Endodermal cell (in vitro differentiated cells): Measurements from ENCODE around the gene CFAP70. TPM values are rescaled to one million over a fixed set of nuclear protein-coding genes. Genes with fewer than 3 reads are reported as not detected.

Experiments
- DNase-seq: peaks from one replicate; pipeline ENCODE4 v3.0.0-alpha.2; 2017
- H3K27ac ChIP-seq: 2 replicates; pipeline ENCODE4 v1.5.1; 2013; ENCODE audit warnings: mild to moderate bottlenecking, low read depth, low read length, moderate library complexity
- H3K27me3 ChIP-seq: 2 replicates; pipeline ENCODE4 v1.6.1; 2013; ENCODE audit warnings: mild to moderate bottlenecking, low read length, moderate library complexity; ENCODE audit not compliant: insufficient read depth, control insufficient read depth, poor library complexity, severe bottlenecking
- H3K36me3 ChIP-seq: 2 replicates; pipeline ENCODE4 v1.7.0; 2013; ENCODE audit warnings: mild to moderate bottlenecking, low read length, moderate library complexity; ENCODE audit not compliant: control insufficient read depth, insufficient read depth
- H3K4me1 ChIP-seq: one replicate; pipeline ENCODE4 v1.7.0; 2013; ENCODE audit warnings: low read length; ENCODE audit not compliant: control insufficient read depth, insufficient read depth
- H3K4me3 ChIP-seq: 2 replicates; pipeline ENCODE4 v1.5.1; 2013; ENCODE audit warnings: mild to moderate bottlenecking, low read length, moderate library complexity
- H3K9ac ChIP-seq: 2 replicates; pipeline ENCODE4 v1.6.1; 2013; ENCODE audit warnings: mild to moderate bottlenecking, low read length, moderate library complexity; ENCODE audit not compliant: poor library complexity, severe bottlenecking; ENCODE audit errors: extremely low read depth
- H3K9me3 ChIP-seq: 2 replicates; pipeline ENCODE4 v1.6.1; 2013; ENCODE audit warnings: mild to moderate bottlenecking, low read length, moderate library complexity; ENCODE audit not compliant: control insufficient read depth
- H3K27ac Mint-ChIP-seq: 2 replicates; pipeline ENCODE4 v1.8.0; 2020; ENCODE audit warnings: mixed read lengths
- H3K27me3 Mint-ChIP-seq: 2 replicates; pipeline ENCODE4 v1.8.0; 2021; ENCODE audit warnings: mild to moderate bottlenecking, mixed read lengths; ENCODE audit not compliant: insufficient read depth
- H3K36me3 Mint-ChIP-seq: 2 replicates; pipeline ENCODE4 v1.8.0; 2020; ENCODE audit warnings: low read depth, mixed read lengths
- H3K4me1 Mint-ChIP-seq: 2 replicates; pipeline ENCODE4 v1.8.0; 2020; ENCODE audit warnings: mixed read lengths
- H3K4me3 Mint-ChIP-seq: 2 replicates; pipeline ENCODE4 v1.8.0; 2020; ENCODE audit warnings: mild to moderate bottlenecking, moderate library complexity, mixed read lengths
- H3K9me3 Mint-ChIP-seq: 2 replicates; pipeline ENCODE4 v1.8.0; 2020; ENCODE audit warnings: mild to moderate bottlenecking, mixed read lengths
- total RNA-seq, 2 donors: library from RNA; stranded (reverse); fragmentation: NEBNext Ultra II Directional in 1 of 2; extraction: Animal tissue kit (Norgen Biotek cat#: 25700) in 1 of 2; gene quantifications; 2 replicates in 1 of 2; 3 replicates in 1 of 2; pipeline ENCODE4 v1.2.1, GENCODE V29; 2021
- TF ChIP-seq, protein P1 (sequence below): fragments of 200-600 bp; sonication (generic); conservative IDR thresholded peaks from 2 replicates; pipeline ENCODE4 v1.5.0; 2021; ENCODE audit warnings: antibody characterized with exemption, mild to moderate bottlenecking

The CFAP70 gene
- total RNA-seq, 2 donors from 2014 or later: 0.58 to 0.77 TPM

DNA sequence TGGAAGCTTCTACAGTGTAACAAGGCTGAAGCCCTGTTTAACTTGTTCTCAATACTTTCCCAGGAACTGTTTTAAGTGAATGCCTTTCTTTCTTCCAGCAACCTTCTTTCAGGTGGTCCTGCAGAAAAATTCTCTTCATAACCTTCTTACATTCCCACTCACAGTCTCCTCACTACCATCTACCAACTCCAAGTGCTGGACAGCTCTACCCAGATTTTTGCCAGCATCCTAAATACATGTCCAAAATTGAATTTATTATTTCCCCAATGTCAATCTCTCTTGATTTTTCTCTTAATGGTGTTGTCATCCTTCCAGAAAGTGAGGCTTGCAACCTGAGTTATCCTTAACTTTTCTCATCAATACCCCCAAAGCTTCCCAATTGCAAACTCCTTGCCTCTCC, 48.2 kb downstream of the CFAP70 start:
- Histone ChIP-seq H3K27ac (no peak overlapping the region), H3K9ac (no peak overlapping the region), H3K4me1 (no peaks in the 10 kb centered on the region), H3K9me3 (peaks cover 28% of the 10 kb centered on the region), H3K27me3 (peaks cover 22% of the 10 kb centered on the region), H3K4me3 (no peak overlapping the region), H3K36me3 (no peaks in the 10 kb centered on the region)
- Mint-ChIP-seq H3K4me3 (no peak overlapping the region), H3K27ac (no peak overlapping the region), H3K4me1 (no peaks in the 10 kb centered on the region), H3K9me3 (peaks cover 30% of the 10 kb centered on the region), H3K27me3 (peaks cover 5% of the 10 kb centered on the region), H3K36me3 (peaks cover 4% of the 10 kb centered on the region)
- DNase-seq: no peak
- TF ChIP-seq, protein P1, sequence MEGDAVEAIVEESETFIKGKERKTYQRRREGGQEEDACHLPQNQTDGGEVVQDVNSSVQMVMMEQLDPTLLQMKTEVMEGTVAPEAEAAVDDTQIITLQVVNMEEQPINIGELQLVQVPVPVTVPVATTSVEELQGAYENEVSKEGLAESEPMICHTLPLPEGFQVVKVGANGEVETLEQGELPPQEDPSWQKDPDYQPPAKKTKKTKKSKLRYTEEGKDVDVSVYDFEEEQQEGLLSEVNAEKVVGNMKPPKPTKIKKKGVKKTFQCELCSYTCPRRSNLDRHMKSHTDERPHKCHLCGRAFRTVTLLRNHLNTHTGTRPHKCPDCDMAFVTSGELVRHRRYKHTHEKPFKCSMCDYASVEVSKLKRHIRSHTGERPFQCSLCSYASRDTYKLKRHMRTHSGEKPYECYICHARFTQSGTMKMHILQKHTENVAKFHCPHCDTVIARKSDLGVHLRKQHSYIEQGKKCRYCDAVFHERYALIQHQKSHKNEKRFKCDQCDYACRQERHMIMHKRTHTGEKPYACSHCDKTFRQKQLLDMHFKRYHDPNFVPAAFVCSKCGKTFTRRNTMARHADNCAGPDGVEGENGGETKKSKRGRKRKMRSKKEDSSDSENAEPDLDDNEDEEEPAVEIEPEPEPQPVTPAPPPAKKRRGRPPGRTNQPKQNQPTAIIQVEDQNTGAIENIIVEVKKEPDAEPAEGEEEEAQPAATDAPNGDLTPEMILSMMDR: no peak

DNA sequence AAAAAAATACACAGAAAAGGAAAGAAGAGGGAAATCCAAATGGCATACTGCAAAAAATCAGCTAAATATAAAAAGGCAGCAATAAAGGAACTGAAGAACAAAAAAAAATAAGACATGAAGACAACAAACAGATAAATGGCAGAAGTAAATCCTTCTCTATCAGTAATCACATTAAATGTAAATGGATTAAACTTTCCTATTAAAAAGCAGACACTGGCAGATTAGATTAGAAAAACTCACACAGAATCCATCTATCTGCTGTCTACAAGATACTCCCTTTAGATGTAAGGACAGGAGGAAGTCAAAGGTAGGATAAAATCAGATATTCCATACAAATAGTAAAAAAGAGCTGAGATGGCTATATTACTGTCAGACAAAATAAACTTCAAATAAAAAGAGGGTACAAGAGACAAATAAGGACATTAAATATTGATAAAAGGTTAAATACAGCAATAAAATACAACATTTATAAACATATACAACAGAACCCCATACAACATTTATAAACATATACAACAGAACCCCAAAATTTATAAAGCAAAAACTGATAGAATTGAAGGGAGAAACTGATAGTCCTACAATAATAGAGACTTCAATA, 51.4 kb downstream of the CFAP70 start:
- Mint-ChIP-seq H3K36me3 (peaks cover 4% of the 10 kb centered on the region), H3K4me1 (no peaks in the 10 kb centered on the region)
- TF ChIP-seq, protein P1: no peak

DNA sequence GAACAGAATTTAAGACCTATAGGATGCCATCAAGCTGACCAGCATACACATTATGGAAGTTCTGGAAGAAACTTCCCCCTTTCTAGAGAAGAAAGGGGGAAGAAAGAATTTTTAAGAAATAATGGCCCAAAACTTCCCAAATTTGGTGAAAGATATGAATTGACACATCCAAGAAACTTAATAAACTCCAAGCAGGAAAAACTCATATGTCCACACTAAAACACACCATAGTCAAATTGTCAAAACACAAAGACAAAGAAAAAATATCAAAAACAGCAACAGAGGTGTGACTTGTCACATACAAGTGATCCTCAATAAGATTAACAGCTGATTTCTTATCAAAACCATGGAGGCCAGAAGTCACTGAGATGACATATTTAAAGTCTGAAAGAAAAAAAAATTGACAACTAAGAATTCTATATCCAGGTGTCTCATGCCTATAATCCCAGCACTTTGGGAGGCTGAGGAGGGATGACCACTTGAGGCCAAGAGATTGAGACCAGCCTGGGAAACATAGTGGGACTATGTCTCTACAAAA, 52.4 kb downstream of the CFAP70 start:
- Mint-ChIP-seq H3K27ac (no peak overlapping the region), H3K4me1 (no peaks in the 10 kb centered on the region), H3K36me3 (peaks cover 4% of the 10 kb centered on the region), H3K27me3 (peaks cover 2% of the 10 kb centered on the region), H3K4me3 (no peak overlapping the region), H3K9me3 (peaks cover 24% of the 10 kb centered on the region)
- Histone ChIP-seq H3K36me3 (no peaks in the 10 kb centered on the region), H3K27ac (no peak overlapping the region), H3K9me3 (peaks cover 27% of the 10 kb centered on the region), H3K27me3 (peaks cover 15% of the 10 kb centered on the region), H3K4me3 (no peak overlapping the region), H3K4me1 (no peaks in the 10 kb centered on the region), H3K9ac (no peak overlapping the region)
- DNase-seq: no peak
- TF ChIP-seq, protein P1: no peak

More for the DNA sequence above, 51.4 kb downstream of the CFAP70 start:
- H3K4me3 Mint-ChIP-seq: no peak overlapping the region
- Histone ChIP-seq H3K27me3 (peaks cover 22% of the 10 kb centered on the region), H3K27ac (no peak overlapping the region), H3K36me3 (no peaks in the 10 kb centered on the region), H3K4me3 (peak overlapping the region; percentile 21), H3K9ac (no peak overlapping the region), H3K4me1 (no peaks in the 10 kb centered on the region), H3K9me3 (peaks cover 27% of the 10 kb centered on the region)
- no peak overlapping the region for H3K27ac Mint-ChIP-seq
- H3K9me3 Mint-ChIP-seq: peaks cover 24% of the 10 kb centered on the region
- peaks cover 5% of the 10 kb centered on the region for H3K27me3 Mint-ChIP-seq
- no peak for DNase-seq
